IMR-90 (cell line): ENCODE measurements around the gene FOXP1.

Experiments
- POLR2A ChIP-seq: IDR thresholded peaks from 2 replicates; pipeline ENCODE4 v1.6.1; 2012; ENCODE audit warnings: mild to moderate bottlenecking, low read depth, low read length
- RAD21 ChIP-seq: IDR thresholded peaks from 2 replicates; pipeline ENCODE4 v1.6.1; 2012; ENCODE audit warnings: low read length, improper control_type of control experiment
- TF ChIP-seq, protein P1 (sequence below): conservative IDR thresholded peaks from 2 replicates; pipeline ENCODE4 v1.5.1; 2012; ENCODE audit warnings: mild to moderate bottlenecking, low read depth, low read length, improper control_type of control experiment

DNA sequence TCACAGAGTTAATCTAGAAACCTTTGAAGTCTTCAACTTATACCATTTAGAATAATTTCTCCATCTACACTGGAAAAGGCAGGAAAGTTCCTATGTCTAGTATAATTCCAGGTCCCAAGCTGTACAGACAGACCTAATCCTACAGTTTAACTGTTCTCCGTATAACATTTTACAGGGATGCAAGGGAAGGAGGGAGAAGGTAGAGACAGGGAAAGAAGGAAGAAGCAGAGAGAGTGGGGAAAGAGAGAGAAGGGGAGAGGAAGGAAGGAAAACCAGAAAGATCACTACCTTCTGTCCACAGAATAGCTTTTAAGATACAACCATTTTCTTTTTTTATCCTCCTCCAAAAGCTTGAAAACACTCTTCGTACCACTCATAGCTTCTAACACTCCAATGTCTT, 185.8 kb downstream of the FOXP1 start:
- TF ChIP-seq, protein P1, sequence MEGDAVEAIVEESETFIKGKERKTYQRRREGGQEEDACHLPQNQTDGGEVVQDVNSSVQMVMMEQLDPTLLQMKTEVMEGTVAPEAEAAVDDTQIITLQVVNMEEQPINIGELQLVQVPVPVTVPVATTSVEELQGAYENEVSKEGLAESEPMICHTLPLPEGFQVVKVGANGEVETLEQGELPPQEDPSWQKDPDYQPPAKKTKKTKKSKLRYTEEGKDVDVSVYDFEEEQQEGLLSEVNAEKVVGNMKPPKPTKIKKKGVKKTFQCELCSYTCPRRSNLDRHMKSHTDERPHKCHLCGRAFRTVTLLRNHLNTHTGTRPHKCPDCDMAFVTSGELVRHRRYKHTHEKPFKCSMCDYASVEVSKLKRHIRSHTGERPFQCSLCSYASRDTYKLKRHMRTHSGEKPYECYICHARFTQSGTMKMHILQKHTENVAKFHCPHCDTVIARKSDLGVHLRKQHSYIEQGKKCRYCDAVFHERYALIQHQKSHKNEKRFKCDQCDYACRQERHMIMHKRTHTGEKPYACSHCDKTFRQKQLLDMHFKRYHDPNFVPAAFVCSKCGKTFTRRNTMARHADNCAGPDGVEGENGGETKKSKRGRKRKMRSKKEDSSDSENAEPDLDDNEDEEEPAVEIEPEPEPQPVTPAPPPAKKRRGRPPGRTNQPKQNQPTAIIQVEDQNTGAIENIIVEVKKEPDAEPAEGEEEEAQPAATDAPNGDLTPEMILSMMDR, result no peak
- TF ChIP-seq POLR2A (no peak), RAD21 (no peak)
